ENCODE results near the gene TCF7L2.

Gene TCF7L2

GRCh38 chr10:112949875-112950507 lies at the start of gene TCF7L2:
Gene TCF7L2, plus strand, starts transcription at chr10:112950247. Its CDS starts 510 bp downstream, at chr10:112950757.
- DNase-seq: peak; percentile 43

GRCh38 chr10:112902730-112903129 lies 47.3 kb upstream of the TCF7L2 start:
- no peak for DNase-seq

GRCh38 chr10:112904000-112904399 lies 46.0 kb upstream of the TCF7L2 start:
- no peak for DNase-seq

GRCh38 chr10:112906945-112907344 lies 43.1 kb upstream of the TCF7L2 start:
- DNase-seq: no peak

- DNase-seq: no peak
These were observed 42.2 kb upstream of the TCF7L2 start for GRCh38 chr10:112907893-112908292.

GRCh38 chr10:112911206-112911605 lies 38.8 kb upstream of the TCF7L2 start:
- no peak for DNase-seq

GRCh38 chr10:112912410-112912928 lies 37.6 kb upstream of the TCF7L2 start:
- DNase-seq: no peak

- no peak for DNase-seq
These were observed 36.8 kb upstream of the TCF7L2 start for GRCh38 chr10:112913255-112913654.

GRCh38 chr10:112913661-112914287 lies 36.3 kb upstream of the TCF7L2 start:
- no peak for DNase-seq

- DNase-seq: no peak
These were observed 35.6 kb upstream of the TCF7L2 start for GRCh38 chr10:112914288-112914952.

- DNase-seq: no peak
These were observed 34.2 kb upstream of the TCF7L2 start for GRCh38 chr10:112915590-112916572.

GRCh38 chr10:112917681-112918080 lies 32.4 kb upstream of the TCF7L2 start:
- DNase-seq: no peak

- DNase-seq: no peak
These were observed 31.3 kb upstream of the TCF7L2 start for GRCh38 chr10:112918771-112919170.

GRCh38 chr10:112919721-112920120 lies 30.3 kb upstream of the TCF7L2 start:
- no peak for DNase-seq

- DNase-seq: no peak
These were observed 22.9 kb upstream of the TCF7L2 start for GRCh38 chr10:112926906-112927688.

GRCh38 chr10:112927980-112928379 lies 22.1 kb upstream of the TCF7L2 start:
- DNase-seq: no peak

GRCh38 chr10:112932658-112933057 lies 17.4 kb upstream of the TCF7L2 start:
- no peak for DNase-seq

GRCh38 chr10:112934193-112934592 lies 15.9 kb upstream of the TCF7L2 start:
- no peak for DNase-seq

- no peak for DNase-seq
These were observed 11.1 kb upstream of the TCF7L2 start for GRCh38 chr10:112938808-112939482.

GRCh38 chr10:112945811-112946210 lies 4.2 kb upstream of the TCF7L2 start:
- DNase-seq: no peak

- DNase-seq: no peak
These were observed 3.4 kb upstream of the TCF7L2 start for GRCh38 chr10:112946649-112947048.

All from activated effector memory CD4-positive, alpha-beta T cell treated with Interleukin-2 at 50 U/mL for 16 hours (primary cell).